ENCODE data around the gene CDNF. TPM values are rescaled to one million over a fixed set of nuclear protein-coding genes. Genes with fewer than 3 reads are reported as not detected.

Gene CDNF
- polyA plus RNA-seq, 2 of the 4 experiments (the other 2 are of a cell fraction): 1.6 to 2.0 TPM

- H3K27ac ChIP-seq: peak overlapping the region in 1 of 2 experiments; percentile 74; a peak in 4 of 6 replicates
- no peaks in the 10 kb centered on the region for H3K9me3 ChIP-seq
- POLR2A ChIA-PET: no interaction called here
- no peak overlapping the region for H3K4me2 ChIP-seq
- CTCF ChIA-PET: interaction anchor here (0.7 to 4.2 kb wide), 39 partner anchors 8 to 627 kb away, joined by 3 to 56 read pairs (median 5); partner anchors contain the start of genes CDNF, HSPA14 and MSANTD7
- DNase-seq (ENCODE audit: low read depth in 1 of 2, low spot score in 1 of 2) (no peak), FAIRE-seq (no peak), ATAC-seq (no peak)
- H3K4me3 ChIP-seq: no peak overlapping the region
- TF ChIP-seq NPAS2 (CRISPR knock-in tag; IDR thresholded peaks at IDR 0.05; ENCODE audit: borderline replicate concordance) (no peak), FOSB (CRISPR knock-in tag; IDR thresholded peaks at IDR 0.05) (no peak), ESRRA (IDR thresholded peaks at IDR 0.05; ENCODE audit: borderline replicate concordance, low read length) (no peak), USF2 (IDR thresholded peaks at IDR 0.05) (no peak), MAX (IDR thresholded peaks at IDR 0.05) (no peak), CEBPB (IDR thresholded peaks at IDR 0.05) (no peak), JUNB (IDR thresholded peaks at IDR 0.05) (no peak), RCOR1 (IDR thresholded peaks at IDR 0.05; ENCODE audit: low read depth, low read length) (no peak), ATOH8 (CRISPR knock-in tag; IDR thresholded peaks at IDR 0.05; ENCODE audit: low read depth) (no peak), CBX2 (IDR thresholded peaks at IDR 0.05; ENCODE audit: borderline replicate concordance, low read depth) (no peak)
- H3K4me1 ChIP-seq: peaks cover 44% of the 10 kb centered on the region
- 70% methylated on average over 3 of the region's 3 CpGs for WGBS (ENCODE audit: missing lambda C conversion rate)
Measured at GRCh38 chr10:14823966-14824365, 13.9 kb downstream of the CDNF start.

- peaks cover 52% of the 10 kb centered on the region for H3K4me1 ChIP-seq
- peak; percentile 39 for FAIRE-seq
- H3K27ac ChIP-seq: peak overlapping the region; percentile 94 to 96
- no peak for TF ChIP-seq CBX2 (IDR thresholded peaks at IDR 0.05; ENCODE audit: borderline replicate concordance, low read depth)
- TF ChIP-seq HOXB5 (CRISPR knock-in tag; IDR thresholded peaks at IDR 0.05): no peak
- TF ChIP-seq NR3C1 (IDR thresholded peaks at IDR 0.05): no peak
- no peak for TF ChIP-seq E2F6 (IDR thresholded peaks at IDR 0.05; ENCODE audit: borderline replicate concordance, low read depth)
- no peak for TF ChIP-seq CHD2 (IDR thresholded peaks at IDR 0.05; ENCODE audit: low read length, partially characterized antibody)
- no peak for TF ChIP-seq ZC3H11A (IDR thresholded peaks at IDR 0.05)
- no peak for TF ChIP-seq EHF (CRISPR knock-in tag; IDR thresholded peaks at IDR 0.05)
- peak; percentile 97 for TF ChIP-seq SMC3 (IDR thresholded peaks at IDR 0.05)
- peak; percentile 97 to 98 for TF ChIP-seq RAD21 (conservative IDR thresholded peaks at IDR 0.05 in 1 of 2, IDR thresholded peaks at IDR 0.05 in 1 of 2)
- TF ChIP-seq CTCF (IDR thresholded peaks at IDR 0.05): peak; percentile 96
- TF ChIP-seq ESRRA (IDR thresholded peaks at IDR 0.05; ENCODE audit: borderline replicate concordance, low read length): no peak
- TF ChIP-seq FOSB (CRISPR knock-in tag; IDR thresholded peaks at IDR 0.05): no peak
- no peak for TF ChIP-seq RFX5 (IDR thresholded peaks at IDR 0.05)
- no peak for TF ChIP-seq PBX3 (IDR thresholded peaks at IDR 0.05)
- 9% methylated on average over 3 of the region's 3 CpGs for WGBS (ENCODE audit: missing lambda C conversion rate)
- H3K9me3 ChIP-seq: no peaks in the 10 kb centered on the region
- ChIA-PET CTCF (interaction anchor here (0.6 to 4.2 kb wide), 50 partner anchors 9 to 626 kb away, joined by 3 to 56 read pairs (median 4); partner anchors contain the start of genes CDNF, HSPA14 and MSANTD7), POLR2A (no interaction called here)
- peak overlapping the region; percentile 18 for H3K4me2 ChIP-seq
- peak; percentile 66 for DNase-seq (ENCODE audit: low read depth in 1 of 2, low spot score in 1 of 2)
- no peak overlapping the region for H3K4me3 ChIP-seq
- ATAC-seq: peak in 1 of 2 experiments; percentile 56; a peak in 3 of 6 replicates
Measured at GRCh38 chr10:14822879-14823755, 14.7 kb downstream of the CDNF start.
